GM12878 (cell line): Measurements from ENCODE around the gene AP3B2.

Source experiments
- BCL11A ChIP-seq: IDR thresholded peaks from 2 replicates; pipeline ENCODE4 v1.6.1; 2011; ENCODE audit warnings: low read depth, low read length
- BHLHE40 ChIP-seq, 2 experiments: fragments of 450-650 bp in 1 of 2; IDR thresholded peaks; 2 replicates each; pipeline ENCODE4 v1.6.1; 2011 to 2017; ENCODE audit warnings: low read depth in 2 of 2, borderline replicate concordance in 1 of 2, improper control_type of control experiment in 1 of 2, low read length in 1 of 2, mild to moderate bottlenecking in 1 of 2
- CEBPB ChIP-seq, 2 experiments: fragments of 150-350 bp in 1 of 2; IDR thresholded peaks; 2 replicates each; pipeline ENCODE4 v1.6.1; 2012 to 2014; ENCODE audit warnings: low read depth in 2 of 2, low read length in 2 of 2, borderline replicate concordance in 1 of 2, inconsistent platforms in 1 of 2
- CTCF ChIP-seq, 3 experiments: IDR thresholded peaks in 2 of 3; conservative IDR thresholded peaks in 1 of 3; 2 replicates each; pipeline ENCODE4 v1.5.1; 2011; ENCODE audit warnings: low read depth in 3 of 3, low read length in 3 of 3, mild to moderate bottlenecking in 3 of 3, control low read depth in 2 of 3, moderate library complexity in 2 of 3, inconsistent platforms in 1 of 3, mixed read lengths in 1 of 3; ENCODE audit not compliant: control insufficient read depth in 2 of 3, insufficient read depth in 1 of 3; ENCODE audit errors: extremely low read depth in 1 of 3
- EGR1 ChIP-seq, 2 experiments: IDR thresholded peaks; 1 replicate in 1 of 2; 2 replicates in 1 of 2; pipeline ENCODE4 v1.6.1; 2011 to 2012; ENCODE audit warnings: low read depth in 2 of 2, low read length in 2 of 2, borderline replicate concordance in 1 of 2, mild to moderate bottlenecking in 1 of 2, moderate library complexity in 1 of 2
- FOXM1 ChIP-seq: IDR thresholded peaks from 2 replicates; pipeline ENCODE4 v1.6.1; 2012; ENCODE audit warnings: low read depth, mild to moderate bottlenecking, inconsistent platforms, low read length, moderate library complexity
- MAX ChIP-seq: IDR thresholded peaks from 2 replicates; pipeline ENCODE4 v1.6.1; 2012; ENCODE audit warnings: low read depth, low read length, improper control_type of control experiment
- PAX5 ChIP-seq: IDR thresholded peaks from 2 replicates; pipeline ENCODE4 v1.6.1; 2011; ENCODE audit warnings: low read depth, low read length, borderline replicate concordance
- ZNF24 ChIP-seq: fragments of 450-650 bp; IDR thresholded peaks from 2 replicates; pipeline ENCODE4 v1.6.1; 2017; ENCODE audit warnings: antibody characterized with exemption, mild to moderate bottlenecking
- ZZZ3 ChIP-seq: IDR thresholded peaks from 2 replicates; pipeline ENCODE4 v1.6.1; 2011; ENCODE audit warnings: low read depth; ENCODE audit not compliant: control insufficient read depth, insufficient read length

- no peak for TF ChIP-seq CEBPB (IDR thresholded peaks at IDR 0.05; ENCODE audit: borderline replicate concordance in 1 of 2, low read depth in 2 of 2, low read length in 2 of 2)
- TF ChIP-seq BHLHE40 (IDR thresholded peaks at IDR 0.05; ENCODE audit: borderline replicate concordance in 1 of 2, low read depth in 2 of 2, low read length in 1 of 2), result no peak
- no peak for TF ChIP-seq CTCF (IDR thresholded peaks at IDR 0.05 in 2 of 3, conservative IDR thresholded peaks at IDR 0.05 in 1 of 3; ENCODE audit: control insufficient read depth in 2 of 3, extremely low read depth in 1 of 3, insufficient read depth in 1 of 3, low read depth in 3 of 3, low read length in 3 of 3)
- TF ChIP-seq MAX, result no peak
- TF ChIP-seq EGR1 (IDR thresholded peaks at IDR 0.05; ENCODE audit: borderline replicate concordance in 1 of 2, low read depth in 2 of 2, low read length in 2 of 2), result no peak
- TF ChIP-seq ZZZ3, result no peak
- TF ChIP-seq ZNF24, result no peak
- no peak for TF ChIP-seq BCL11A
- no peak for TF ChIP-seq FOXM1
- no peak for TF ChIP-seq PAX5
Observed at GRCh38 chr15:82641129-82641798, 68.4 kb downstream of the AP3B2 start.
